Right lobe of liver (tissue), 6 donors: ENCODE data around the gene SIRPD. TPM values are rescaled to one million over a fixed set of nuclear protein-coding genes. Genes with fewer than 3 reads are reported as not detected.

Experiments
- ATAC-seq, 4 donors: fragments of 200-7000 bp; cut with Tn5 transposase; one replicate each; pipeline ENCODE4 v1.9.1; 2020; ENCODE audit warnings: mild to moderate bottlenecking in 4 of 4, moderate library complexity in 4 of 4
- DNase-seq, 3 donors: peaks; one replicate each; pipeline ENCODE4 v3.0.0-alpha.2; 2020
- H3K27ac ChIP-seq, 3 donors: fragments of 200-600 bp; one replicate each; pipeline ENCODE4 v1.8.0; 2022
- H3K27me3 ChIP-seq, 2 donors: fragments of 200-600 bp; one replicate each; pipeline ENCODE4 v1.8.0; 2022
- H3K36me3 ChIP-seq, 4 donors: fragments of 200-600 bp; sonication (generic) in 1 of 4; one replicate each; pipeline versions ENCODE4 v1.5.1 to v1.8.0; 2017 to 2022; ENCODE audit warnings: control low read depth in 1 of 4
- H3K4me1 ChIP-seq, 4 donors: fragments of 200-600 bp; sonication (generic) in 1 of 4; one replicate each; pipeline versions ENCODE4 v1.5.1 to v1.8.0; 2017 to 2022; ENCODE audit warnings: control low read depth in 1 of 4
- H3K4me3 ChIP-seq, 3 donors: fragments of 200-600 bp; one replicate each; pipeline ENCODE4 v1.8.0; 2022
- H3K9me3 ChIP-seq, 4 donors: fragments of 200-600 bp; sonication (generic) in 1 of 4; one replicate each; pipeline versions ENCODE4 v1.5.1 to v1.8.0; 2017 to 2022; ENCODE audit warnings: control low read depth in 1 of 4
- CTCF ChIP-seq, 4 donors: fragments of 200-600 bp in 3 of 4; fragments of 450-650 bp in 1 of 4; IDR thresholded peaks; one replicate each; pipeline versions ENCODE4 v1.5.1 to v1.8.0; 2016 to 2022; ENCODE audit warnings: antibody characterized with exemption in 4 of 4, mild to moderate bottlenecking in 2 of 4
- POLR2A ChIP-seq: fragments of 450-650 bp; IDR thresholded peaks from one replicate; pipeline ENCODE4 v1.6.1; 2017; ENCODE audit warnings: antibody characterized with exemption, mild to moderate bottlenecking
- WGBS: methylation state at CpG from one replicate; pipeline ENCODE4 v1.1.6; 2018; ENCODE audit warnings: low coverage, low lambda C conversion rate; ENCODE audit not compliant: insufficient coverage; ENCODE audit errors: missing lambda C conversion rate; 5-methylcytosine and 5-hydroxymethylcytosine counted together
- intact Hi-C, 2 donors: fragments of 100-400 bp; cut with DNase I; formaldehyde crosslinking; loops; one replicate each; pipeline versions ENCODE4 v1.11.2 to v1.14.1; 2022
- long read RNA-seq: library from polyadenylated mRNA; unstranded; transcript quantifications from one replicate; pipeline ENCODE4 v2.0.0, GENCODE V29; 2019
- total RNA-seq, 6 experiments: library from RNA; depleted of rRNA in 2 of 6; stranded (reverse); fragments of >200 nt in 2 of 6; fragmentation: NEBNext Ultra II Directional in 3 of 6; extraction: Animal tissue kit (Norgen Biotek cat#: 25700) in 3 of 6; gene quantifications; one replicate each; pipeline versions ENCODE4 v1.1.0 to v1.2.4, GENCODE V29; 2016 to 2023
- donor health status: DM: no; HTN: yes; CAD: no.
- donor health status: DM: no; HTN: no; CAD: no.
- donor health status: DM: no; HTN: no; CAD: no.
- donor health status: DM: no; HTN: yes; CAD: no.
- donor health status: DM: no; HTN: yes; CAD: no.

Gene SIRPD
- not detected for total RNA-seq
- long read RNA-seq = 0 reads

GRCh38 chr20:1557605-1558004, at the start of gene SIRPD:
TSS of gene SIRPD (minus strand) at chr20:1557705. CDS start at chr20:1557653, 52 bp downstream.
- no peak for DNase-seq
- H3K4me1 ChIP-seq = no peaks in the 10 kb centered on the region
- H3K27ac ChIP-seq = no peak within 1 kb of the TSS
- ATAC-seq = no peak
- no peak for TF ChIP-seq CTCF (IDR thresholded peaks at IDR 0.05)
- no peak for TF ChIP-seq POLR2A
- no peaks in the 10 kb centered on the region for H3K9me3 ChIP-seq
- 37% methylated on average over 2 of the region's 2 CpGs for WGBS
- intact Hi-C loops = no loop called here
- H3K36me3 ChIP-seq = no peaks in the 10 kb centered on the region
- H3K27me3 ChIP-seq = no peaks in the 10 kb centered on the region
- H3K4me3 ChIP-seq = no peak within 1 kb of the TSS

- no peak for ATAC-seq
- Histone ChIP-seq H3K9me3 (no peaks in the 10 kb centered on the region), H3K27ac (no peak overlapping the region), H3K36me3 (no peaks in the 10 kb centered on the region), H3K4me3 (no peak overlapping the region), H3K4me1 (no peaks in the 10 kb centered on the region), H3K27me3 (no peaks in the 10 kb centered on the region)
- TF ChIP-seq CTCF (IDR thresholded peaks at IDR 0.05) (no peak), POLR2A (no peak)
- no peak for DNase-seq
- 49% methylated on average over 4 of the region's 5 CpGs for WGBS
- intact Hi-C loops = no loop called here
These were observed 43.2 kb upstream of the SIRPD start for GRCh38 chr20:1600736-1601135.

GRCh38 chr20:1595333-1595732, 37.8 kb upstream of the SIRPD start:
- no peak for ATAC-seq
- Histone ChIP-seq H3K36me3 (no peaks in the 10 kb centered on the region), H3K27me3 (no peaks in the 10 kb centered on the region), H3K4me3 (no peak overlapping the region), H3K9me3 (no peaks in the 10 kb centered on the region), H3K27ac (no peak overlapping the region), H3K4me1 (no peaks in the 10 kb centered on the region)
- intact Hi-C loops = no loop called here
- no peak for TF ChIP-seq CTCF (IDR thresholded peaks at IDR 0.05)
- no peak for TF ChIP-seq POLR2A
- WGBS = no CpG with 5 or more reads among the region's 1 CpG
- peak in 1 of 3 donors; percentile 45 for DNase-seq

- Histone ChIP-seq H3K4me3 (no peak overlapping the region), H3K27ac (no peak overlapping the region), H3K27me3 (no peaks in the 10 kb centered on the region), H3K36me3 (no peaks in the 10 kb centered on the region), H3K4me1 (no peaks in the 10 kb centered on the region), H3K9me3 (no peaks in the 10 kb centered on the region)
- peak in 2 of 4 donors; percentile 28 to 53 for ATAC-seq
- TF ChIP-seq CTCF (IDR thresholded peaks at IDR 0.05) (peak in 1 of 4 donors; percentile 24), POLR2A (no peak)
- WGBS = 29% methylated on average over 5 of the region's 9 CpGs
- intact Hi-C loops = no loop called here
- DNase-seq = no peak
These were observed 31.3 kb upstream of the SIRPD start for GRCh38 chr20:1588533-1589460.
